Stimulated activated CD4-positive, alpha-beta T cell treated with anti-CD3 and anti-CD28 coated beads, Interleukin-1b, Interleukin-23, amount 100 ng/mL, for 1 hour (primary cell): ENCODE measurements around the gene CNTN6.
"Not testable (repeated sequence)": the region's sequence is repeated elsewhere in the genome, so short reads cannot be mapped to it uniquely, and the experiment has no call there.

Experiments
- DNase-seq, 2 donors: peaks; one replicate each; pipeline ENCODE4 v3.0.0-alpha.2; 2020; ENCODE audit warnings: low read depth in 2 of 2

CNTN6 gene

GRCh38 chr3:1275495-1275894, 182.7 kb downstream of the CNTN6 start:
- no peak for DNase-seq

GRCh38 chr3:1287815-1288214, 195.0 kb downstream of the CNTN6 start:
- DNase-seq = no peak

- no peak for DNase-seq
Measured at GRCh38 chr3:1288805-1289494, 196.1 kb downstream of the CNTN6 start.

- no peak for DNase-seq
Measured at GRCh38 chr3:1292571-1293071, 199.8 kb downstream of the CNTN6 start.

GRCh38 chr3:1294586-1294985, 201.8 kb downstream of the CNTN6 start:
- DNase-seq = no peak

- no peak for DNase-seq
Measured at GRCh38 chr3:1318296-1319005, 225.6 kb downstream of the CNTN6 start.

- no peak for DNase-seq
Measured at GRCh38 chr3:1326546-1326945, 233.7 kb downstream of the CNTN6 start.

GRCh38 chr3:1330107-1330506, 237.3 kb downstream of the CNTN6 start:
- DNase-seq = no peak

- DNase-seq = no peak
Measured at GRCh38 chr3:1346386-1346785, 253.6 kb downstream of the CNTN6 start.

- DNase-seq = no peak
Measured at GRCh38 chr3:1348547-1348946, 255.7 kb downstream of the CNTN6 start.

- DNase-seq = no peak
Measured at GRCh38 chr3:1350885-1351284, 258.1 kb downstream of the CNTN6 start.

- DNase-seq = no peak
Measured at GRCh38 chr3:1355691-1356090, 262.9 kb downstream of the CNTN6 start.

GRCh38 chr3:1356101-1356500, 263.3 kb downstream of the CNTN6 start:
- no peak for DNase-seq

- no peak for DNase-seq
Measured at GRCh38 chr3:1365528-1365927, 272.7 kb downstream of the CNTN6 start.

- DNase-seq = no peak
Measured at GRCh38 chr3:1374471-1374870, 281.6 kb downstream of the CNTN6 start.

- no peak for DNase-seq
Measured at GRCh38 chr3:1375145-1375544, 282.3 kb downstream of the CNTN6 start.

GRCh38 chr3:1380926-1381646, 288.3 kb downstream of the CNTN6 start:
- DNase-seq = no peak

- DNase-seq = no peak
Measured at GRCh38 chr3:1381647-1382036, 288.8 kb downstream of the CNTN6 start.

- DNase-seq = not testable (repeated sequence)
Measured at GRCh38 chr3:1387396-1387905, 294.6 kb downstream of the CNTN6 start.

- no peak for DNase-seq
Measured at GRCh38 chr3:1394188-1394587, 301.4 kb downstream of the CNTN6 start.

- no peak for DNase-seq
Measured at GRCh38 chr3:1400571-1400970, 307.7 kb downstream of the CNTN6 start.

GRCh38 chr3:1404270-1404962, 311.6 kb downstream of the CNTN6 start:
- no peak for DNase-seq
